Stimulated activated CD4-positive, alpha-beta T cell treated with anti-CD3 and anti-CD28 coated beads, TNF-alpha, amount 100 ng/mL, for 1 hour (primary cell): ENCODE results near the gene SYCN.
A peak's percentile ranks its signal among the peaks of the same experiment; 100 is the strongest.
"Not testable (repeated sequence)": the region's sequence is repeated elsewhere in the genome, so short reads cannot be mapped to it uniquely, and the experiment has no call there.

Experiments used
- DNase-seq, 3 donors: peaks; one replicate each; pipeline ENCODE4 v3.0.0-alpha.2; 2020; ENCODE audit warnings: low read depth in 3 of 3, low spot score in 1 of 3

Gene SYCN

GRCh38 chr19:39230096-39230764 lies 26.2 kb upstream of the SYCN start:
- no peak for DNase-seq

DNA sequence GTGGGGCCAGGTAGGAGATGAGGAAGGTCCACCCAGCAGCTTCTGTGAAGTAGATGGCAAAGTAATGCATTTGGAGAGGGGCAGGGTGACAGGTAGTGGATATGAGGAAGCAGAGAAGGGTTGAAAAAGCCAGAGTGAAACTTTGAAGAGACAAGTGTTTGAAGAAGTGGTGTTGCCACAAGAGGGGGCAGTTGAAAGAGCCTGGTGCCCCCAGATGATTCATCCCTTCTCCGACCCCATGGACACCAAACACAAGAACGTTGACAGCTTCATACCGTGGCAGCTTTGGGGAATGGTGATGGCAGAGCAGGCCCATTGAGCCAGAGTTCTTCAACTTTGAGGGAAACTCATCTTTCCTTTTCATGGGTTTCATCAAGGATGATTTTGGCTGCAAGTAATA lies 20.8 kb upstream of the SYCN start:
- DNase-seq, result no peak

DNA sequence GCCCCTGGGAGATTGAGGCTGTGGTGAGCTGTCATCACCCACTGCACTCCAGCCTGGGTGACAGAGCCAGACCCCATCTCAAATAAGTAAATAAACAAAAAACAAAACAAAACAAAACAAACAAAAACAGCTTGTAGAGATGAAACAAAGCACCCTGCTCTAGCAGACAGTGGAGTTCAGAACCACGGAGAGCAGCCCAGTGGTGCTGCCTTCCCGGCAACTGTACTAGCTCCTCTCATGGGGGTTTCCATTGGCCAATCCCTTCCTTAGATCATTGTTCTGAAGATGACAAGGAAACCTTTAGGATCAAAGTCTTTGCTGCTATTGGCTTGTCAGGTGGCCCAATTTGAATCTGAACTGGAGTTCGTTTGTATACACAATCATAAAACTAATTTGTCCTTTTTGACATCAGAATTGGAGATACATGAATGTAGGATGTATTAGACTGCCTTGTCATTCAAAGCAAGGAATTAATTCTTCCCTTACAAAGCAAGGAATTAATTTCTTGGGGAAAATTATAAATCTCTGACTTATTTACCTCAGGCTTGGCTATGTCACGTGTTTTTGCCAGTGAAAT lies 19.7 kb upstream of the SYCN start:
- no peak for DNase-seq

- not testable (repeated sequence) for DNase-seq
Observed at GRCh38 chr19:39219108-39219507, 15.0 kb upstream of the SYCN start.

DNA sequence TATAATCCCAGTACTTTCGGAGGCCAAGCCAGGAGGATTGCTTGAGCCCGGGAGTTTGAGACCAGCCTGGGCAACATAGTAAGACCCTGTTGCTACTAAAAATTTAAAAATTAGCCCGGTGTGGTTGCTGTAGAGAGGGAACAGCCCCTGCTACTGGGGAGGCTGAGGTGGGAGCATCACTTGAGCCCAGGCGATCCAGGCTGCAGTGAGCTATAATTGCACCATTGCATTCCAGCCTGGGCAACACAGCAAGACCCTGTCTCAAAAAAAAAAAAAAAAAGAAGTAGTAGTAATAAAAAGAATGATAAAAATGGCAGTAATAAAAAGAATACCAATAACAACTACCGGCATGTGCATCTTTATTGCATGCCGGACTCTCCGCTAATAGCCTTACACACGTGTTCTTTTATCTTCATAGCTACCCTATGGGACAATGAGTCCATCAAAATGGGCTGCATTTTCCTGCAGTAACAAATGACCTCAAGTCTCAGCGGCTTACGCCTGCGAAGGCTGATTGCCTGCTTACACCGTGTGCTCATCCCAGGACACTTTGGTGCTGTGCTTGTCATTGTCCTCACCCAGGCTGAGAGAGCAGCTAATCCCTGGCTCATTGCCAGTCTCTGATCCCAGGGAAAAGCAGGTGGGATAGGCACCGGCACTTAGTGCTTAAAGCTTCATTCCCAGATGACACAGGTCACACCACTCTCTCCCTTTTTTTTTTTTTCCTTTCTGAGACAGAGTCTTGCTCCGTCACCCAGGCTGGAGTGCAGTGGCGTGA lies 14.4 kb upstream of the SYCN start:
- no peak for DNase-seq

DNA sequence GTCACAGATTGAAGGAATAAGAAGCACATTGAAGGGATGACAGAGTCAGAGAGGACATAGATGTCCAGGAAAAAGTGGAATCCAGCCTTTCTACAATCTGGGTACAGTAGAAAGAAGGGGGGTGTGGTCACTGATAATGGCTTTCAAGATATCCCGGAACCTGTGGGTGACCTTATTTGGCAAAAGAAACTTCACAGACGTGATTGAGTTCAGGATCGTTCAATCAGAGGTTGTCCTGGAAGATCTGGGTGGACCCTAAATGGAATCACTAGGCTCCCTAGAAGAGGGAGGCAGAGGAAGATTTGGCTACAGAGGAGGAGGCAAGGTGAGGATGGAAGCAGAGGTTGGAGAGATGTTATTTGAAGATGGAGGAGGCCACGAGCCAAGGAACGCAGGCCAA lies 13.0 kb upstream of the SYCN start:
- no peak for DNase-seq

DNA sequence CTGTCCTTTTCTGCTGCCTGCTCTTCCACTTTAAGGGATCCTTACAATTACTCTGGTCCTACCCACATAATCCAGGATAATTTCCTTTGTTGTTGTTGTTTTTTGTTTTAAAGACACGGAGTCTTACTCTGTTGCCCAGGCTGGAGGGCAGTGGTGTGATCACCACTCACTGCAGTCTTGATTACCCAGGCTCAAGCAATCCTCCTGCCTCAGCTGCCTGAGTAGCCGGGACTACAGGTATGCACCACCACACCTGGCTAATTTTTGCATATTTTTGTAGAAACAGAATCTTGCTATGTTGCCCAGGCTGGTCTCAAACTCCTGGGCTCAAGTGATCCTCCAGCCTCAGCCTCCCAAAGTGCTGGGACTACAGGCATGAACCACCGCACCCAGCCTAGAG lies 11.3 kb upstream of the SYCN start:
- DNase-seq, result not testable (repeated sequence)

DNA sequence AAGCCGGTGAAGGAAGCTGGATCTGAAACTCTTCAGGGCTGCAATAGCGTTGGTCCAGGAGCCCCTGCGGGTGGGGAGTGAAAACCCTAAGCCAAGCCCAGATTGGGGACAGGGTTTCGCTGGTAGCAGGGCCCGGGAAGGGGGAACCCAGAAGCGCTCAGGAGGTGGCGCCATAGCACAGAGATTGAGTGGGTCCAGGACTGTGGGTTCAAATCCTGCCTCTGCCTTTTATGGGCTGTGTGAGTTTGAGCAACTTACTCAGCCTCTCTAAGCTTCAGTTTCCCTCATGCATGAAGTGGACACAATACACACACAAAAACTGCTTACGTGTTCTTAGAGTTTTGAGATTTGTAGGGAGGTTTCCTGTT lies 8.3 kb upstream of the SYCN start:
- DNase-seq, result peak; percentile 2 to 36 (median 26)

DNA sequence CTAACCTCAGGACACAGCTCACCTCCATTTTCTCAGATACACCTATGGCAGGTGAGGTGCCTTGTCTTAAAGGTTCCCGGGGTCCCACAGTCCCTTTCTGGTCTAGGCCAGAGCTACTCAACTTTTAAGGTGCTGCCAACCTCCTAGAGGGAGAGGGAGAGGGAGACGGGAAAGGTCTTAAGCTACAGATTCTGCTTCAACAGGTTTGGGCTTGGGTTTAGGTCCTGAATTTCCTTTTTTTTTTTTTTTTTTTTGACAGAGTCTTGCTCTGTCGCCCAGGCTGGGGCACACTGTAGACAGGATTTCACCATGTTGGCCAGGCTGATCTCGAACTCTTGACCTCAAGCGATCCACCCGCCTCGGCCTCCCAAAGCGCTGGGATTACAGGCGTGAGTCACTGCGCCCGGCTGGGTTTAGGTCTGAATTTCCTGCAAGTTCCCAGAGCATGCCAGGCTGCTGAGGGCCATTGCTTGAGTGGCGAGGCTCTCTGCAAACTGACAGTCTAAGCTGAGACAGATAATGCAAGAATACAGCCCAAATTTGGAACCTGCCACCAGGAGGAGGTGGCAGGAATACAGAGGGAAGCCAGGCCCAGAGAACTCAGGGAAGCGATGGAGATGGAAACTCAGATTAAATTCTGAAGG lies 7.8 kb upstream of the SYCN start:
- DNase-seq, result no peak

DNA sequence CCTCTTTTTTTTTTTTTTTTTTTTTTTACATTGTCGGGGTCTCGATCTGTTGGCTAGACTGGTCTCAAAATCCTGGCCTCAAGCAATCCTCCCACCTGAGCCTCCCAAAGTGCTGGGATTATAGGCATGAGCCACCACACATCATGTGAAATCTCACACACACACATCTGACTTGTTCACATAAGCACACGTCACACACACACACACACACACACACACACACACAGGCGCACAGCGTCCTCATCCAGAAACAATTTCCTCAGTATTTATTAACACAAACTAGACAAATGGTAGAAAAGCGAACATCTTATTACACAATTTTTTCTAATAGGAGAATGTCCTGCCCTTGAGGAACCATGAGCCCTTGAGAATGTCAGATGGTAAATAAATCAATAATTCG lies 5.1 kb upstream of the SYCN start:
- DNase-seq, result no peak

DNA sequence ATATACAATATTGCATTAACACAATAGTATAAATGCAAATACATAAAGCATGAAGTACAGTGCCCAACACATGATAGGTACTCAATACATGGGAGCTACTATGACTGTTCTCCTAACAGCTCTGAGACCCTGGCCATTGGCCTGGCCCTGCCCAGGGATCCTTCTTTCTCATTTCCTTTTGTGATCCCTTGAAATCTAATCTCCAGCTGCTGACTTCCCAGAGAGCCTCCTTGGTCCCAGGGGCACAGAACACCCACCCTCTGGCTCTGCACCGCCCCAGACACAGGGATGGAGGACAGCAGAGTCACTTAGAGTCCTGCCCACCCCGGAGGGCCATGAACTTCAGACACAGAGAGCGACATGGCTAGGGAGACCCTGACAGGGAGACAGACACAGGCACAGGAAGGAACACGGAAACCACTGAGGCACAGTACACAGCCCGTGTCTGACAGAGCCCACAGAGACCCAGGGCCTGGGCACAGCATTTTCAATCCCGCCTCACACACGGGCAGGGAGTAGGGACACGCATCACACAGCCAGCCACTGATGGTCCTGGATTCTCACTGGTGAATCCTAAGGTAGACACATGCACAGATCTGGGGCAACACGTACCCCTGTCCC lies 4.2 kb upstream of the SYCN start:
- no peak for DNase-seq

GRCh38 chr19:39207293-39207836 lies 3.3 kb upstream of the SYCN start:
- no peak for DNase-seq

GRCh38 chr19:39206122-39206521 lies 2.1 kb upstream of the SYCN start:
- DNase-seq, result no peak

DNA sequence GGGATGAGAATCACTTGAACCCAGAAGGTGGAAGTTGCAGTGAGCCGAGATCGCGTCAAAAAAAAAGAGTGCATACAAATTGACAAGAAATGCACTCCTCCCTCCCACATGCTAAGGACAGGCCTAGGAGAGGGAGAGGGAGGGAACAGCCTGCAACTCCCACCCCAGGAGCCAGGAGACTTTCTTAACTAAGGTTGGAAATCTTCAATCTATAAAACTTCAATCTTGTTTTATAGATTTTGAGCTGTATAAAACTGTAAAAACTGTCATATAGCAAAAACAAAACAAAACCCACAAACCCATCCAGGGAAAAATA lies 1.3 kb upstream of the SYCN start:
- no peak for DNase-seq

DNA sequence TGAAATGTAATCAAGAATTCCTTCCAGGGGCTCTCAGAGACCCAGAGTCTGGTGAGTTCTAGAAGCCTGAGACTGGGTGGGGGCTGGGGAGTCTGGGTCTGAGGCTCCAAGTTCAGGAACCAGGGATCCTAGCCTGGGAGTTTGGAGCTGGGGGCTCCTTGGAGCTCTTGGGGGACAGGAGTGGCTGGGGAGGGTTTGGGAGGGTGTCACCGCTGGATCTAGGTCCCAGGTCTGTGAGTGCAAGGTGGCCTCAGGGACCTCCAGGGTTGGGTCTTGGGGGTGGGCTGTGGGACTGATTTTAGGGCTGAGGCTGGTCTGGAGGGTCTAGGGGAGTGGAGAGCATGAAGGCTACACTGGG lies 1.1 kb downstream of the SYCN start:
- no peak for DNase-seq

DNA sequence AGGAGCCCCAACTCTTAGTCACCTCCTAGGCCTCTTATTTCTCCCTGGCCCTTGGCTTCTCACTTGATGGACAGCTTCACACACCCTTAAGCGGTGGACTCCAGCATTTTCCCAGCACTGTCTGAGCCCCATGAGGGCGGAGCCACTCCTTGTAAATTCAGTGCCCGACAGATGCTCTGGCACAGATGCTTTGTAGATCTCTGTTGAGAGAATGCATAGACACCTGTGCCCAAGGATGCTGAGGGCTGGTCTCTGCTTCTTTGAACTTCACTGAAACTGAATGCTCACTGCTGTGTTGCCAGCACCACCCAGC lies 3.3 kb downstream of the SYCN start:
- no peak for DNase-seq

- DNase-seq, result no peak
Observed at GRCh38 chr19:39200066-39200802, 3.8 kb downstream of the SYCN start.

DNA sequence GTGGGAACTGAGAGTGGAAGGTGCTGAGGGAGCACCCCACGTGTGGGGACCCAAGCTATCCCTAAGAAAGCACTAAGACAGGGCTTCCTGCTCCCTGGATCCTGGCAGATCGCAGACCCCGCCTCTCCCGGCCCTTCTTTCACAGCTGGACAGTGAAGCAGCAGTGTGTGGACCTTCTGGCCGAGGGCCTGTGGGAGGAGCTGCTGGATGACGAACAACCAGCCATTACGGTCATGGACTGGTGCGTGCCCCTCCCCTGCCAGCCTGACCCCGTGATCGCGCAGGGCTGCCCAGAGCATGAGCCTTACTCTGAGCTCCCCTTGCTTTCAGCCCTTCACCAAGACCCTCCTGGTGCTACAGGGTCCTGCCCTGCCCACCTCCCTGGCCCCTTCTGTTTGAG lies 5.0 kb downstream of the SYCN start:
- no peak for DNase-seq

GRCh38 chr19:39197808-39198207 lies 6.3 kb downstream of the SYCN start:
- no peak for DNase-seq

DNA sequence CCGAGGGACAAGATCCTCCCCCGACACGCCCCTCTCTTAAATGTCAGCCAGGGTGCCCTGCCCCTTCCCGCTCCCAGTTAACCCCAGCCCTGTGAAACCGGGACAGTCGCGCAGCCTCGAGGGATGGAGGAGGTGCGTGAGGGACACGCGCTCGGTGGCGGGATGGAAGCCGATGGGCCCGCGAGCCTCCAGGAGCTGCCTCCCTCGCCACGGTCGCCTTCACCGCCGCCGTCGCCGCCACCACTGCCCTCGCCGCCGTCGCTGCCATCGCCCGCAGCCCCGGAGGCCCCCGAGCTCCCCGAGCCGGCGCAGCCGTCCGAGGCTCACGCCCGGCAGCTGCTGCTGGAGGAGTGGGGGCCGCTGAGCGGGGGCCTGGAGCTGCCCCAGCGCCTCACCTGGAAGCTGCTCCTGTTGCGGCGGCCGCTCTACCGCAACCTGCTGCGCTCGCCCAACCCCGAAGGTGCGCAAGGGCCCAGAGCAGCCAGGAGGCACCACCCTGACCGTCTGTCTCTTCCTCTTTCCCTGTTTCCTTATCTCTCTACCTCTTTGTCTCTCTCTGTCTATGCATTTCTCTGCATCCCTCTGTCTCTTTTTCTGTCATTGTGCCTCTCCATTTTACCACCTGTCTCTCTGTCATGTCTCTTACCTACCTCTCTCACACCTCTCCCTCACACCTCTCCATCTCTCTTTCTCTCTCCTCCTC lies 7.1 kb downstream of the SYCN start, which contains the start of gene NCCRP1:
NCCRP1 (plus strand) TSS at position 105 of the 703 bp plus-strand sequence; CDS start at position 124, 19 bp downstream.
- DNase-seq, result no peak
